HL-60 (cell line): ENCODE measurements around the gene RHO.

Experiments used
- DNase-seq, 2 experiments: peaks; one replicate each; pipeline ENCODE4 v3.0.0-alpha.2; 2010 to 2020; ENCODE audit warnings: low read depth in 1 of 2, low spot score in 1 of 2
- H3K27ac ChIP-seq: fragments of 250-450 bp; sonication (Bioruptor Pico); replicated peaks from 2 replicates; pipeline ENCODE4 v1.5.1; 2020; ENCODE audit warnings: mild to moderate bottlenecking, moderate library complexity
- H3K27me3 ChIP-seq: fragments of 250-450 bp; sonication (Bioruptor Pico); 2 replicates; pipeline ENCODE4 v1.5.1; 2021; ENCODE audit warnings: mild to moderate bottlenecking, moderate library complexity; ENCODE audit not compliant: insufficient read depth, poor library complexity, severe bottlenecking
- H3K4me3 ChIP-seq: replicated peaks from 2 replicates; pipeline ENCODE4 v1.5.1; 2011; ENCODE audit warnings: mild to moderate bottlenecking, control low read depth, low read length; ENCODE audit not compliant: insufficient read depth
- GABPA ChIP-seq: IDR thresholded peaks from 2 replicates; pipeline ENCODE4 v1.6.1; 2012; ENCODE audit warnings: low read depth
- POLR2AphosphoS5 ChIP-seq: IDR thresholded peaks from 2 replicates; pipeline ENCODE4 v1.6.1; 2012; ENCODE audit warnings: low read depth
- REST ChIP-seq: IDR thresholded peaks from 2 replicates; pipeline ENCODE4 v1.6.1; 2012; ENCODE audit warnings: low read depth; ENCODE audit not compliant: insufficient replicate concordance
- SPI1 ChIP-seq: IDR thresholded peaks from 2 replicates; pipeline ENCODE4 v1.6.1; 2012; ENCODE audit warnings: low read depth, mild to moderate bottlenecking, borderline replicate concordance
- TF ChIP-seq, protein P1 (sequence below): IDR thresholded peaks from one replicate; pipeline ENCODE4 v1.5.1; 2011; ENCODE audit warnings: low read length, control low read depth, inconsistent platforms; ENCODE audit not compliant: insufficient read depth

Gene RHO

DNA sequence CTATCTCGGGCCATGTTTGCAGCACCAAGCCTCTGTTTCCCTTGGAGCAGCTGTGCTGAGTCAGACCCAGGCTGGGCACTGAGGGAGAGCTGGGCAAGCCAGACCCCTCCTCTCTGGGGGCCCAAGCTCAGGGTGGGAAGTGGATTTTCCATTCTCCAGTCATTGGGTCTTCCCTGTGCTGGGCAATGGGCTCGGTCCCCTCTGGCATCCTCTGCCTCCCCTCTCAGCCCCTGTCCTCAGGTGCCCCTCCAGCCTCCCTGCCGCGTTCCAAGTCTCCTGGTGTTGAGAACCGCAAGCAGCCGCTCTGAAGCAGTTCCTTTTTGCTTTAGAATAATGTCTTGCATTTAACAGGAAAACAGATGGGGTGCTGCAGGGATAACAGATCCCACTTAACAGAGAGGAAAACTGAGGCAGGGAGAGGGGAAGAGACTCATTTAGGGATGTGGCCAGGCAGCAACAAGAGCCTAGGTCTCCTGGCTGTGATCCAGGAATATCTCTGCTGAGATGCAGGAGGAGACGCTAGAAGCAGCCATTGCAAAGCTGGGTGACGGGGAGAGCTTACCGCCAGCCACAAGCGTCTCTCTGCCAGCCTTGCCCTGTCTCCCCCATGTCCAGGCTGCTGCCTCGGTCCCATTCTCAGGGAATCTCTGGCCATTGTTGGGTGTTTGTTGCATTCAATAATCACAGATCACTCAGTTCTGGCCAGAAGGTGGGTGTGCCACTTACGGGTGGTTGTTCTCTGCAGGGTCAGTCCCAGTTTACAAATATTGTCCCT, 1.2 kb downstream of the RHO start:
- DNase-seq, result no peak
- H3K27ac ChIP-seq, result no peak overlapping the region
- no peak for TF ChIP-seq POLR2AphosphoS5
- TF ChIP-seq SPI1, result no peak
- TF ChIP-seq, protein P1, sequence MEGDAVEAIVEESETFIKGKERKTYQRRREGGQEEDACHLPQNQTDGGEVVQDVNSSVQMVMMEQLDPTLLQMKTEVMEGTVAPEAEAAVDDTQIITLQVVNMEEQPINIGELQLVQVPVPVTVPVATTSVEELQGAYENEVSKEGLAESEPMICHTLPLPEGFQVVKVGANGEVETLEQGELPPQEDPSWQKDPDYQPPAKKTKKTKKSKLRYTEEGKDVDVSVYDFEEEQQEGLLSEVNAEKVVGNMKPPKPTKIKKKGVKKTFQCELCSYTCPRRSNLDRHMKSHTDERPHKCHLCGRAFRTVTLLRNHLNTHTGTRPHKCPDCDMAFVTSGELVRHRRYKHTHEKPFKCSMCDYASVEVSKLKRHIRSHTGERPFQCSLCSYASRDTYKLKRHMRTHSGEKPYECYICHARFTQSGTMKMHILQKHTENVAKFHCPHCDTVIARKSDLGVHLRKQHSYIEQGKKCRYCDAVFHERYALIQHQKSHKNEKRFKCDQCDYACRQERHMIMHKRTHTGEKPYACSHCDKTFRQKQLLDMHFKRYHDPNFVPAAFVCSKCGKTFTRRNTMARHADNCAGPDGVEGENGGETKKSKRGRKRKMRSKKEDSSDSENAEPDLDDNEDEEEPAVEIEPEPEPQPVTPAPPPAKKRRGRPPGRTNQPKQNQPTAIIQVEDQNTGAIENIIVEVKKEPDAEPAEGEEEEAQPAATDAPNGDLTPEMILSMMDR, result no peak
- TF ChIP-seq REST, result no peak
- no peak for TF ChIP-seq GABPA
- no peak overlapping the region for H3K4me3 ChIP-seq
- no peaks in the 10 kb centered on the region for H3K27me3 ChIP-seq

DNA sequence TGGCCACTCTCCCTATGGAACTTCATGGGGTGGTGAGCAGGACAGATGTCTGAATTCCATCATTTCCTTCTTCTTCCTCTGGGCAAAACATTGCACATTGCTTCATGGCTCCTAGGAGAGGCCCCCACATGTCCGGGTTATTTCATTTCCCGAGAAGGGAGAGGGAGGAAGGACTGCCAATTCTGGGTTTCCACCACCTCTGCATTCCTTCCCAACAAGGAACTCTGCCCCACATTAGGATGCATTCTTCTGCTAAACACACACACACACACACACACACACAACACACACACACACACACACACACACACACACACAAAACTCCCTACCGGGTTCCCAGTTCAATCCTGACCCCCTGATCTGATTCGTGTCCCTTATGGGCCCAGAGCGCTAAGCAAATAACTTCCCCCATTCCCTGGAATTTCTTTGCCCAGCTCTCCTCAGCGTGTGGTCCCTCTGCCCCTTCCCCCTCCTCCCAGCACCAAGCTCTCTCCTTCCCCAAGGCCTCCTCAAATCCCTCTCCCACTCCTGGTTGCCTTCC, 1.9 kb downstream of the RHO start:
- no peak for TF ChIP-seq POLR2AphosphoS5
- no peak for TF ChIP-seq GABPA
- TF ChIP-seq, protein P1, result no peak
- TF ChIP-seq SPI1, result no peak
- no peak for TF ChIP-seq REST
- H3K4me3 ChIP-seq, result no peak overlapping the region
- no peak for DNase-seq
- no peak overlapping the region for H3K27ac ChIP-seq
- H3K27me3 ChIP-seq, result no peaks in the 10 kb centered on the region

- Histone ChIP-seq H3K27ac (no peak overlapping the region), H3K27me3 (no peaks in the 10 kb centered on the region)
- TF ChIP-seq POLR2AphosphoS5 (no peak), REST (no peak), SPI1 (no peak), GABPA (no peak)
- TF ChIP-seq, protein P1, result no peak
Observed at GRCh38 chr3:129530821-129531220, 2.4 kb downstream of the RHO start.

More at GRCh38 chr3:129530821-129531220, 2.4 kb downstream of the RHO start:
- DNase-seq, result no peak
- no peak overlapping the region for H3K4me3 ChIP-seq
